Tibial nerve (tissue), 4 donors: Measurements from ENCODE around the gene TMEM135. TPM values are rescaled to one million over a fixed set of nuclear protein-coding genes. Genes with fewer than 3 reads are reported as not detected.

Source experiments
- DNase-seq, 2 donors: peaks; one replicate each; pipeline ENCODE4 v3.0.0-alpha.2; 2019; ENCODE audit warnings: low spot score in 2 of 2
- H3K27ac ChIP-seq, 4 donors: fragments of 200-600 bp; sonication (generic) in 3 of 4; one replicate each; pipeline ENCODE4 v1.5.1; 2017 to 2019; ENCODE audit warnings: mild to moderate bottlenecking in 1 of 4
- H3K27me3 ChIP-seq, 2 donors: fragments of 200-600 bp; sonication (generic) in 1 of 2; one replicate each; pipeline versions ENCODE4 v1.5.1 to v1.6.0; 2017 to 2019
- H3K36me3 ChIP-seq, 3 donors: fragments of 200-600 bp; sonication (generic); one replicate each; pipeline ENCODE4 v1.5.1; 2018 to 2019
- H3K4me1 ChIP-seq, 4 donors: fragments of 200-600 bp; sonication (generic) in 3 of 4; one replicate each; pipeline ENCODE4 v1.5.1; 2017 to 2019
- H3K4me3 ChIP-seq, 4 donors: fragments of 200-600 bp; sonication (generic) in 3 of 4; one replicate each; pipeline ENCODE4 v1.5.1; 2017 to 2019; ENCODE audit warnings: mild to moderate bottlenecking in 1 of 4, moderate library complexity in 1 of 4
- H3K9me3 ChIP-seq, 4 donors: fragments of 200-600 bp; sonication (generic) in 3 of 4; one replicate each; pipeline ENCODE4 v1.5.1; 2017 to 2019
- CTCF ChIP-seq, 5 experiments: fragments of 200-600 bp in 3 of 5; fragments of 450-650 bp in 2 of 5; sonication (generic) in 3 of 5; IDR thresholded peaks; one replicate each; pipeline ENCODE4 v1.5.1; 2016 to 2019; ENCODE audit warnings: antibody characterized with exemption in 5 of 5, mild to moderate bottlenecking in 3 of 5, moderate library complexity in 2 of 5
- EP300 ChIP-seq, 2 donors: sonication (generic); formaldehyde crosslinking; IDR thresholded peaks; one replicate each; pipeline ENCODE4 v1.6.1; 2017; ENCODE audit warnings: antibody characterized with exemption in 2 of 2, mild to moderate bottlenecking in 1 of 2
- POLR2A ChIP-seq, 2 donors: fragments of 450-650 bp; IDR thresholded peaks; one replicate each; pipeline ENCODE4 v1.6.1; 2017; ENCODE audit warnings: antibody characterized with exemption in 2 of 2, mild to moderate bottlenecking in 2 of 2, moderate library complexity in 2 of 2
- WGBS, 2 donors: methylation state at CpG; one replicate each; pipeline ENCODE4 v1.1.5; 2018; 5-methylcytosine and 5-hydroxymethylcytosine counted together
- total RNA-seq, 4 donors: library from RNA; depleted of rRNA; stranded (reverse); fragments of >200 nt; gene quantifications; one replicate each; pipeline ENCODE4 v1.1.0, GENCODE V29; 2016

TMEM135 gene
- total RNA-seq, 4 donors from 2014 or later: 23.2 to 28.5 (median 25.6) TPM

- no peaks in the 10 kb centered on the region for H3K27me3 ChIP-seq
- H3K9me3 ChIP-seq: peaks cover 0 to 17% (median 8%) of the 10 kb centered on the region in 4 donors
- H3K36me3 ChIP-seq: no peaks in the 10 kb centered on the region
- H3K27ac ChIP-seq: no peak overlapping the region
- no peaks in the 10 kb centered on the region for H3K4me1 ChIP-seq
- H3K4me3 ChIP-seq: no peak overlapping the region
- no peak for TF ChIP-seq POLR2A (IDR thresholded peaks at IDR 0.05)
- TF ChIP-seq CTCF (IDR thresholded peaks at IDR 0.05): no peak
- TF ChIP-seq EP300 (IDR thresholded peaks at IDR 0.05): no peak
- DNase-seq: no peak
- 70 to 87% methylated on average over 2 of the region's 2 CpGs for whole genome bisulfite sequencing, 2 donors
These were observed 100.0 kb downstream of the TMEM135 start for GRCh38 chr11:87137711-87138110.

GRCh38 chr11:87139475-87139874 lies 101.7 kb downstream of the TMEM135 start:
- H3K4me1 ChIP-seq: no peaks in the 10 kb centered on the region
- WGBS, 2 donors: 43 to 90% methylated on average over 1 of the region's 1 CpG
- no peak overlapping the region for H3K27ac ChIP-seq
- peaks cover 0 to 17% (median 8%) of the 10 kb centered on the region in 4 donors for H3K9me3 ChIP-seq
- no peaks in the 10 kb centered on the region for H3K36me3 ChIP-seq
- TF ChIP-seq CTCF (IDR thresholded peaks at IDR 0.05) (no peak), EP300 (IDR thresholded peaks at IDR 0.05) (no peak), POLR2A (IDR thresholded peaks at IDR 0.05) (no peak)
- DNase-seq: no peak
- H3K4me3 ChIP-seq: no peak overlapping the region
- H3K27me3 ChIP-seq: no peaks in the 10 kb centered on the region

GRCh38 chr11:87141322-87141721 lies 103.6 kb downstream of the TMEM135 start:
- TF ChIP-seq CTCF (IDR thresholded peaks at IDR 0.05): no peak
- TF ChIP-seq EP300 (IDR thresholded peaks at IDR 0.05): no peak
- no peak for TF ChIP-seq POLR2A (IDR thresholded peaks at IDR 0.05)

GRCh38 chr11:87141980-87142514 lies 104.3 kb downstream of the TMEM135 start:
- Histone ChIP-seq H3K9me3 (peaks cover 0 to 17% (median 8%) of the 10 kb centered on the region in 4 donors), H3K4me1 (no peaks in the 10 kb centered on the region), H3K27me3 (no peaks in the 10 kb centered on the region), H3K4me3 (no peak overlapping the region), H3K27ac (no peak overlapping the region), H3K36me3 (no peaks in the 10 kb centered on the region)
- 75 to 95% methylated on average over 3 of the region's 3 CpGs for WGBS, 2 donors
- no peak for TF ChIP-seq POLR2A (IDR thresholded peaks at IDR 0.05)
- DNase-seq: no peak

More at GRCh38 chr11:87141322-87141721, 103.6 kb downstream of the TMEM135 start:
- WGBS, 2 donors: 94 to 95% methylated on average over 2 of the region's 2 CpGs
- no peak for DNase-seq
- Histone ChIP-seq H3K9me3 (peaks cover 0 to 17% (median 8%) of the 10 kb centered on the region in 4 donors), H3K4me3 (no peak overlapping the region), H3K36me3 (no peaks in the 10 kb centered on the region), H3K27ac (no peak overlapping the region), H3K4me1 (no peaks in the 10 kb centered on the region), H3K27me3 (no peaks in the 10 kb centered on the region)

GRCh38 chr11:87142594-87142993 lies 104.9 kb downstream of the TMEM135 start:
- no peak overlapping the region for H3K27ac ChIP-seq
- no peak for DNase-seq
- no peak overlapping the region for H3K4me3 ChIP-seq
- no peak for TF ChIP-seq POLR2A (IDR thresholded peaks at IDR 0.05)
- no peak for TF ChIP-seq CTCF (IDR thresholded peaks at IDR 0.05)
- TF ChIP-seq EP300 (IDR thresholded peaks at IDR 0.05): no peak
- no peaks in the 10 kb centered on the region for H3K4me1 ChIP-seq
- no peaks in the 10 kb centered on the region for H3K27me3 ChIP-seq
- peaks cover 0 to 17% (median 8%) of the 10 kb centered on the region in 4 donors for H3K9me3 ChIP-seq
- H3K36me3 ChIP-seq: no peaks in the 10 kb centered on the region
- 93 to 95% methylated on average over 1 of the region's 1 CpG for WGBS, 2 donors
